ENCODE data around the gene DPRX.

Gene DPRX

DNA sequence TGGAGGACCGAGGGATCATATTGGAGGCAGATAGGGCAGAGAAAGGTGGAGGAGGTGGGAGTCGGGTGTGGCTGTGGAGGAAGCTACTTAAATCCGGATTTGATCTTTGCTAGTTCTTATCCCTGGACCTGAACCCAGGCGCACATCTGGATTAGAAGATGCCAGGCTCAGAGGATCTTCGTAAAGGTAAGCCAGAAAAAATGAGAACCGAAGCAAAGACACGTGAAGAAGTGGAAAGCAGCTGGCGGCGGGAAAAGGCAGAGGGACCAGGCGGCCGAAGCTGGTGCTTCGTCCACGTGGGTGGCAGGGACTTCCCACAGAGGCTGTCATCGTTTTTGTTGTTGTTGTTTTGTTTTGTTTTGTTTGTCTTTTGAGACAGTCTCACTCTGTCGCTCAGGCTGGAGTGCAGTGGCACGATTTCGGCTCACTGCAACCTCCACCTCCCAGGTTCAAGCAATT, at the start of gene DPRX:
Gene DPRX (plus strand): TSS at position 51 of the 459 bp plus-strand sequence. CDS start 108 bp downstream, at position 159.
- no peak within 1 kb of the TSS for H3K9ac ChIP-seq (ENCODE audit: low read depth, low read length)
- no peaks in the 10 kb centered on the region for H3K36me3 ChIP-seq (ENCODE audit: insufficient read depth, low read length)
- no peaks in the 10 kb centered on the region for H3K4me1 ChIP-seq (ENCODE audit: insufficient read depth, low read length)
- no peaks in the 10 kb centered on the region for H3K9me3 ChIP-seq (ENCODE audit: control insufficient read depth, insufficient read depth, low read length)

GRCh38 chr19:53583181-53583580, 48.6 kb upstream of the DPRX start:
- peaks cover 3% of the 10 kb centered on the region; the same call in 1 of the 2 replicates for H3K36me3 ChIP-seq (ENCODE audit: insufficient read depth, low read length)
- peaks cover 6% of the 10 kb centered on the region; the same call in 1 of the 2 replicates for H3K9me3 ChIP-seq (ENCODE audit: control insufficient read depth, insufficient read depth, low read length)
- no peaks in the 10 kb centered on the region for H3K4me1 ChIP-seq (ENCODE audit: insufficient read depth, low read length)
- no peak overlapping the region for H3K9ac ChIP-seq (ENCODE audit: low read depth, low read length)

- no peak overlapping the region for H3K9ac ChIP-seq (ENCODE audit: low read depth, low read length)
Measured at GRCh38 chr19:53586277-53586691, 45.5 kb upstream of the DPRX start.

DNA sequence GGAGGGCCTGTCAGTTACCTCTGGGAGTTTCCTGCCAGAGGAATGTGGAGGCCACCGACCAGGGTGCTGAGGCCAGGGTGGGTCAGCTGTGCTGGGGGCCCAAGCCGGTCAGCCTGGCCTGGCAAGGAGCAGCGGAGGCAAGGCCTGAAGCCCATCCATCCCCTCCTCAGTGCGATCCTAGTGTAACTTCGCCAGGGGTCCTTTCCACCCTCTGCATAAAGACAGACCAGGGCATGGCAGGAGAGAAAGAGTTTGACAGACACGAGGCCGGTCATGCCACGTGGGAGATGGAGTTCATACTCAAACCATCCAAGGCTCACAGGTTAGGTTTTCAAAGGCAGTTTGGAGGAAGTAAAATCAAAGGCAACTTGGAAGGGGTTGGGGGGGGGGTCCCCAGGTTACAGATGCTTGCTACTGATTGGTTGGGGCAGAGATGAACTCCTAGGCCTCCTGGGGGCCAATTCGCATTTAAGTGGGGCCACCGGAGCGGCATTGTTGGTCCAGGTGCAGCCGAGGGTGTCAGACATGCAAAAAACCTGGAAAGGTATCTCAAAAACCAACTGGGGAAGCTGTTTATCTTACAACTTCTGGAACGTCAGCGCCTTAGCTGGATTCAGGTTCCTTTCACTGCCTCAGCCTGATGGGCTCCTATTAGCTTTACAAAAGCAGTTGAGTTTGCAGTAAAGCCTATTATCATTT, 36.8 kb upstream of the DPRX start:
- Histone ChIP-seq H3K4me1 (ENCODE audit: insufficient read depth, low read length) (peaks cover 17% of the 10 kb centered on the region), H3K9me3 (ENCODE audit: control insufficient read depth, insufficient read depth, low read length) (no peaks in the 10 kb centered on the region), H3K36me3 (ENCODE audit: insufficient read depth, low read length) (no peaks in the 10 kb centered on the region), H3K9ac (ENCODE audit: low read depth, low read length) (peak overlapping the region; percentile 30; the same call in 1 of the 2 replicates)

More at GRCh38 chr19:53586277-53586691, 45.5 kb upstream of the DPRX start:
- H3K4me1 ChIP-seq (ENCODE audit: insufficient read depth, low read length) = no peaks in the 10 kb centered on the region
- 0 out of 2 replicates have a peak, but pooled peaks cover 6% of the 10 kb centered on the region for H3K9me3 ChIP-seq (ENCODE audit: control insufficient read depth, insufficient read depth, low read length)
- no peaks in the 10 kb centered on the region for H3K36me3 ChIP-seq (ENCODE audit: insufficient read depth, low read length)

DNA sequence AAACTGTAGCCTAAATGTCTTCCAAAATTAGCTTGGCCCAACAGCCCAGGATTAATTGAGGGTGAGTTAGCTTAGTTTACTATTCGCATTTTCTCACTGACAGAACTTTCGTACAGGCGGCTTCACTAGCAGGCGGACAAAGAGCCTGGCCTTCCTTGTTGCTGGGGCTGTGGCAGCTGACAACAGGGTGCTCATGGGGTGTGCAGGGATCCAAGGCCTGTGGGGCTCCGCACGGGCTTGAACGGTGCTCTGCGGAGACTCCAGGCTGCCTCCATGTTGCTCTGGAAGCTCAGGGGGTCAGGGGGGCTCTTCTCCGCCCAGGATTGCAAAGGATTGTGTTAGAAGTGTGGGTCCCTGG, 36.3 kb upstream of the DPRX start:
- H3K9ac ChIP-seq (ENCODE audit: low read depth, low read length) = peak overlapping the region; percentile 30; the same call in 1 of the 2 replicates
- no peaks in the 10 kb centered on the region for H3K36me3 ChIP-seq (ENCODE audit: insufficient read depth, low read length)
- H3K4me1 ChIP-seq (ENCODE audit: insufficient read depth, low read length) = peaks cover 17% of the 10 kb centered on the region
- H3K9me3 ChIP-seq (ENCODE audit: control insufficient read depth, insufficient read depth, low read length) = no peaks in the 10 kb centered on the region

GRCh38 chr19:53596056-53596455, 35.7 kb upstream of the DPRX start:
- peaks cover 17% of the 10 kb centered on the region for H3K4me1 ChIP-seq (ENCODE audit: insufficient read depth, low read length)
- no peaks in the 10 kb centered on the region for H3K36me3 ChIP-seq (ENCODE audit: insufficient read depth, low read length)
- H3K9ac ChIP-seq (ENCODE audit: low read depth, low read length) = peak overlapping the region; percentile 30; the same call in 1 of the 2 replicates
- no peaks in the 10 kb centered on the region for H3K9me3 ChIP-seq (ENCODE audit: control insufficient read depth, insufficient read depth, low read length)

DNA sequence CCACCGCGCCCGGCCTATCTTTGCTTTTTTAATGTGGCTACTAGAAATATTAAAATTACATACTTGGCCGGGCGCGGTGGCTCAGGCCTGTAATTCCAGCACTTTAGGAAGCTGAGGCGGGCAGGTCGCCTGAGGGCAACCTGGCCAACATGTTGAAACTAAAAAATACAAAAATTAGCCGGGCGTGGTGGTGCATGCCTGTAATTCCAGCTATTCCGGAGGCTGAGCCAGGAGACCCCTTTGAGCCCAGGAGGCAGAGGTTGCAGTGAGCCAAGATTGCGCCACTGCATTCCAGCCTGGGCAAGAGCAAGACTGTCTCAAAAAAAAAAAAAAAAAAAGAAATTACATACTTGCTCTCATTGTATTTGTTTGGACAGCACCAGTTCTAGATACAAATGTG, 34.8 kb upstream of the DPRX start:
- H3K9me3 ChIP-seq (ENCODE audit: control insufficient read depth, insufficient read depth, low read length) = no peaks in the 10 kb centered on the region
- peaks cover 17% of the 10 kb centered on the region for H3K4me1 ChIP-seq (ENCODE audit: insufficient read depth, low read length)
- no peak overlapping the region for H3K9ac ChIP-seq (ENCODE audit: low read depth, low read length)
- no peaks in the 10 kb centered on the region for H3K36me3 ChIP-seq (ENCODE audit: insufficient read depth, low read length)

DNA sequence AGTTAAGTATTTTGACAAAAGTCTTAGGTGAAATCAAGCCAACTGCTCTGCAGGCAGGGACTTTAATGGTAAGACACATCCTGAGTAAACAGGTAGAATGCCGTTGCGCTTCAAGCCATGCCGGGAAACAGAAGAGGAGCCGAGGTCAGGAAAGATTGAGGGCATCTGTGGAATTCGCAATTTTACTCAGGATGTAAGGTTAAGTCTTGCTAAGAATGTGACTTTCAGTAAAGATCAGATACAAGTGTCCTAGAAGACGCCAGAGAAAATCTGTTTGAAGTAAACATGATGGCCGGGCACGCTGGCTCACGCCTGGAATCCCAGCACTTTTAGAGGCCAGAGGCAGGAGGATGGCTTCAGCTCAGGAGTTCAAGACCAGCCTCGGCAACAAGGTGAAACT, 33.4 kb upstream of the DPRX start:
- Histone ChIP-seq H3K9me3 (ENCODE audit: control insufficient read depth, insufficient read depth, low read length) (no peaks in the 10 kb centered on the region), H3K36me3 (ENCODE audit: insufficient read depth, low read length) (no peaks in the 10 kb centered on the region), H3K9ac (ENCODE audit: low read depth, low read length) (no peak overlapping the region), H3K4me1 (ENCODE audit: insufficient read depth, low read length) (peaks cover 17% of the 10 kb centered on the region)

DNA sequence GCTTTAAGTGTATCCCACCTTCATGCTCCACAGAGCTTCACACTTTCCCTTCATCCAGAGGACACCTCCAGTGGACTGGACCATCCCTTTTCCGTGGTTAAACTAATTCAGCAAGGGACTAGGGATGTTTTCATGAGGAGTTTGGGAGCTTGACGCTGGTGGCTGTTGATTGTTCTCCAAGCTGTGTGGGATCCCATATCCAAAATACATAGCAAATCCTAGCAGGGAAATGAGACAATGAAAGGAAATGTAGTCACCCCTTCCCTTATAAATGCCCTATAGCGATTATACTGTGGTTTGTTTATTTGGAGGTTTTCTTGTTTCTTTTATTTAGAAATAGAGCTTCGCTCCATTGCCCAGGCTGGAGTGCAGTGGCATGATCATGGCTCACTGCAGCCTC, 31.6 kb upstream of the DPRX start:
- Histone ChIP-seq H3K9me3 (ENCODE audit: control insufficient read depth, insufficient read depth, low read length) (no peaks in the 10 kb centered on the region), H3K4me1 (ENCODE audit: insufficient read depth, low read length) (peaks cover 6% of the 10 kb centered on the region), H3K36me3 (ENCODE audit: insufficient read depth, low read length) (no peaks in the 10 kb centered on the region), H3K9ac (ENCODE audit: low read depth, low read length) (no peak overlapping the region)

GRCh38 chr19:53606031-53606430, 25.8 kb upstream of the DPRX start:
- H3K4me1 ChIP-seq (ENCODE audit: insufficient read depth, low read length) = no peaks in the 10 kb centered on the region
- no peaks in the 10 kb centered on the region for H3K9me3 ChIP-seq (ENCODE audit: control insufficient read depth, insufficient read depth, low read length)
- H3K9ac ChIP-seq (ENCODE audit: low read depth, low read length) = no peak overlapping the region
- H3K36me3 ChIP-seq (ENCODE audit: insufficient read depth, low read length) = no peaks in the 10 kb centered on the region

DNA sequence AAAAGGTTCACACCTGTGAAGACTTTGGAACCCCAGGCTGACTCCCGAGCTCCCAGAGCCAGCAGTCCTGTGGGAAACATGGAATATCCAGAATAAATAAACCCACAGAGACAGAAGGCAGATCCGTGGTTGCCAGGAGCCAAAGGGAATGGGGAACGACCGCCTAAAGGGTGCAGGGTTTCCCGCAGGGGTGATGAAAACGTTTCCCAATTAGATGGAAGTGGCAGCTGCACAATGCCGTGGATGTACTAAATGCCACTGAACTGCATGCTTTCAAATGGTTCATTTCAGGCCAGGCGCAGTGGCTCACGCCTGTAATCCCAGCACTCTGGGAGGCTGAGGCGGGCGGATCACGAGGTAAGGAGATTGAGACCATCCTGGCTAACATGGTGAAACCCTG, 23.4 kb upstream of the DPRX start:
- no peak overlapping the region for H3K9ac ChIP-seq (ENCODE audit: low read depth, low read length)
- peaks cover 5% of the 10 kb centered on the region; the same call in 1 of the 2 replicates for H3K4me1 ChIP-seq (ENCODE audit: insufficient read depth, low read length)
- no peaks in the 10 kb centered on the region for H3K9me3 ChIP-seq (ENCODE audit: control insufficient read depth, insufficient read depth, low read length)
- no peaks in the 10 kb centered on the region for H3K36me3 ChIP-seq (ENCODE audit: insufficient read depth, low read length)

GRCh38 chr19:53612762-53613526, 18.9 kb upstream of the DPRX start:
- Histone ChIP-seq H3K4me1 (ENCODE audit: insufficient read depth, low read length) (peaks cover 5% of the 10 kb centered on the region; the same call in 1 of the 2 replicates), H3K9ac (ENCODE audit: low read depth, low read length) (no peak overlapping the region), H3K36me3 (ENCODE audit: insufficient read depth, low read length) (no peaks in the 10 kb centered on the region), H3K9me3 (ENCODE audit: control insufficient read depth, insufficient read depth, low read length) (no peaks in the 10 kb centered on the region)

- H3K36me3 ChIP-seq (ENCODE audit: insufficient read depth, low read length) = no peaks in the 10 kb centered on the region
- H3K9me3 ChIP-seq (ENCODE audit: control insufficient read depth, insufficient read depth, low read length) = no peaks in the 10 kb centered on the region
- H3K4me1 ChIP-seq (ENCODE audit: insufficient read depth, low read length) = peaks cover 10% of the 10 kb centered on the region; the same call in 1 of the 2 replicates
- H3K9ac ChIP-seq (ENCODE audit: low read depth, low read length) = no peak overlapping the region
Measured at GRCh38 chr19:53621885-53622740, 9.7 kb upstream of the DPRX start.

All from ES-I3 (cell line).